GM18907 (cell line): Measurements from ENCODE around the gene PON3.

ENCODE experiments used
- ATAC-seq: cut with Tn5 transposase; IDR thresholded peaks from one replicate; pipeline ENCODE4 v1.9.1; 2021; ENCODE audit warnings: mild to moderate bottlenecking, moderate library complexity; ENCODE audit not compliant: unreplicated experiment

PON3 gene

DNA sequence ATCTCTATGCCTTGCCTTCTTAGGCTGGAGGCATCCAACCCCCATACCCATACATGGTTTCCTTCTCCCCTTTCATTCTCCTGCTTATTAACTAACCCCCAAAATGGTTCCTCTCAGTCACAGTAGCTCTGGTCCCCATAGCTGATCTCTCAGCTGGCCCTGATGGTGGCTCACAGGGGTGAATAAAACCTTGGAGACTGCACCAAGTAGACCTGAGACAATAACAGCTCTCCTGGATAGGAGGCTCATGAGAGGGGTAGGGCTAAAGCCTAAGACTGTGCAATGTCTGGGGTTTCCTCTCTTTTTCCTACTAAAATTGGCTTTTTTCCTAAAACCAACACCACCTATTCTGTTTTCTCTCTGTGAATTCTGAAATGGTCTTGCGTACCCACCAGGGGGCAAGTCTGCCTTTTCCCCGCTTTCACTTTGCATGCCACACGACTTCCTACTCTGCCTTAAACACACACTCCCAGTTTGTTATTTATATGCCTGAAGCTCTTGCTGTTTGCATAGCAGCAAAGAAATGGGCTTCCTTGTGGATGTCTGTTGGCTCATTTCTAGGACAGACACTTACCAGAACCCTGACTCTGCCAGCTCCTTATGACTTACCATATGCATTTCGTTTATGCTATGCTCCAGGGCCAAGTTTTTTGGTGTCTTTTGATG is 53.4 kb downstream of the PON3 start:
- ATAC-seq = no peak

DNA sequence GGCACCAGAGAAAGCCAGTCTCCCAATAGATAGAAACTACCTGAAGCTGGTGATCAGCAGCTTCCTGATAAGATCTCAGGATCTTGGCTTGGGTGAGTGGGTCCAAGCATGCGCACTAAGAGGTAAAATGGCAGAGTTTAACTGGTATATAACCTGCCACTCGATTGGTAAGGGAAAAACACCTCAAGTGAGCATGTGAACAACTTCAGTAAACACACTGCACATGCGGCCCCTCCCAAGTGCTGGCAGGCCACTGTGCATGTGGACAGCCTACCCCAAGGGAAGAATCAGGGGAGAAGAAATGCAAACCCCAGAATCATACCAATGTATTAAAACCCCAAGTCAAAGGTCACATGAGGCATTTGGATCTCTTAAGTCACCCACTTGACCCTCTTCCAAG is 54.1 kb downstream of the PON3 start:
- ATAC-seq = no peak

DNA sequence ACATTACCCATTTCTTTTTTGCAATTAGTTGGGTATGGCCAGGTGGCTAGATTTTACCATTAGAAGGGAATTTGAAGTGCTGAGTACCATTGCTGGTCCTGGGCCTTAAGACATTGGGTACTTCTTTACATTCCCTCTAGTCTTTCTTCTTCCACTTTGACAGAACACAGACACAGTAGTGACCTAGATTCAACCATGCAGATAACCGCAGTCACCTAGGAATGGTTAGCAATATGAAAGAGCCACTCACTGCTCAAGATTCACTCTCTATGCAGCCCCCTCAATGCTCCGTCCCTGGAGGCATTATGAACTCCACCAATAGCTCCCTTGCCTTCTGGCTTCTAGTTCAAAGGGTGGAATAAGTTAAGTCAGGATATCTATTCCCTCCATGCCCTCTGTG is 55.7 kb downstream of the PON3 start:
- ATAC-seq = no peak

DNA sequence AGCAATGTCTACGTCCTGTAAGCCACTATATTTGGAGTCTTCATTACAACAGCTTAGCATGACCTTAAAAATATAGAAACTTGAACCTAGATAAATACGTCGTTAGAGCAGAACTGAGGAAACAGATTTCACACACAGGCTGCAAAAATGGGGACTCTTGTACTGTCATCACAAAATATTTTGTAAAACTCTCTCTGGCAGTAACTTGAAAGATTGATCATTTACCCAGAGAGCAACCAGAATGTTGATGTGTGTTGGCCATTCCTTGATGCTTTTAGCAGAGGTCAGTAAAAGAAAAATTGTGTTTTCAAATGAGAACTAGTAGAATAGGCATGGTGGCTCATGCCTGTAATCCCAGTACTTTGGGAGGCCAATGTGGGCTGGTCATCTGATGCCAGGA is 57.3 kb downstream of the PON3 start:
- no peak for ATAC-seq

DNA sequence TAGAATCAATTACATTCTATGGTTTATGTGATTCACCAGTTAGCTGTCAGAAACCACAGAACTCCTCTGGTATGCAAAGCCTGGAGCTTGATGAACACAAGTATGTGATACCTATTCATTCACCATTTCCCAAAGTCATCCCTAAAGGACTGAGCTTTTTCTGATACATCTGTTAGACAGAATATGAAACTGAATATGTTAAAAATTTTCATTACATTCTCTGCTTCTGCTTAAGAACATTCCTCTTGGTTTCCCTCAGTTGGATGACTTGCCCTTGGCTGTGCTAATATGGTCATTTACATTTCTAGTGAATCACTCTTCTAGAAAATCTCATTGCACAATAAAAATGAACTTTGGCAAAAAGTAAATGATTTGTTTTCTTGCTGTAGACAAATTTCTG is 61.1 kb downstream of the PON3 start:
- no peak for ATAC-seq

DNA sequence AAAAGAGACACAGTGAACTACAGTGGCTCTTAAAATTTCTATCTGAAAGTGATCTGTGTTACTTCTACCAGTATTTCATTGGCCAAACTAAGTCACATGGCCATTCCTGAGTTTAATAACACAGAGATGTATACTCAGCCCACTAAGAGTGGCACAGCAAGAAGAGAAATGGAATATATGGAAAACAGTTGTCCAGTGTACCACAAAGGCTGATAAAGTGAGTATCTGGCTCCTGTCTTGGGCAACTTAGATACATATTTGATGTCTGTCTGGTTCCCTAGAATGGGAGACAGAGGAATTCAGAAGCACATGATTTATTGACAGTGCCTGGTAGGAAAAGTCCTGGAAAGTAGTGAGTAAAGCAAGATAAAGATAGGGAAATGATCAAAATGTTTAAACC is 61.7 kb downstream of the PON3 start:
- no peak for ATAC-seq

DNA sequence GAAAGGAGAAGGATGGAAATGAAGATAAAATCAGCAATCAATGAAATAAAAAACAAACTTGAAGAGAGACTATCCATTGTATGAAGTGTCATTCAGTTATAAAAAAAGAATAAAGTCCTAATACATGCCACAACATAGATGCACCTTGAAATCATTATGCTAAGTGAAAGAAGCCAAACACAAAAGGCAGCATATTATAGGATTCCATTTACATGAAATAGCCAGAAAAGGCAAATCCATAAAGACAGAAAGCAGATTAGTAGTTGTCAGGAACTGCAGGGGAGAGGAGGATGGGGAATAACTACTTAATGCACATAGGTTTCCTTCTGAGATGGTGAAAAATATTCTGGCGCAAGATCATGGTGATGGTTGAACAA is 65.2 kb downstream of the PON3 start:
- peak; percentile 43 for ATAC-seq

DNA sequence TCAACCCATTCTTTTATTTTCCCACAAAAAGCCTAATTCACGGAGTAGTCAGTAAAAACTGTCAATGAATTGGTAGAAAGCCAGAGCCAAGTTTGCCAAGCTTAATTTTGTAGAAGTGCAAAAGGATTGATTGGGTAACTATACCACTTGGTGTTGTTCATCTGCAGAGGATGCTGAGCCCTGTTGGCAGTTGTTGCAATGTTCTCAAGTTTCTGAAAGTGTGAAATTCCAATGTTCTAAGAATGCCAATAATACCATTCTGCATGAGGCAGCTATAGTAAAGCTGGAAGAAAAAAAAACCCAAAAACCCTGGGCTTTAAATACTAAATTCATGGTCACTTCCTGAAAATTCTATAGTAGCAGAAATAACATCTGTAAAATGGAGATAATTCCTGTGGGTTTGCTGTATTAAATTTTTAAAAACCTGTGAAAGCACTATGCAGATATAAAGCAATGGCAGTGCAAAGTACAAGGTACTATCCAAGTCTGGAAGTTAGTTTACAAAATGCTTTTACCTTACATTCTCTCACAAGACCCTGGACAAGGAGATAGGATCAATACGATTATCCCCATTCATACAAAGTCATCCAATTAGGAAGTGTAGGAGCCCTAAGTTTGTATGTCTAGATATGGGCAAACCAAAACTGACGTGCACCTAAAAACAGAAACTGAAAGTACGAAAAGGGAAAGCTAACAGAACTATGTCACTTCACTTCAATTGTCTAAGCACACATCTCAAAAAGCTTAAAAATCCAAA is 65.8 kb downstream of the PON3 start:
- ATAC-seq = peak; percentile 97

DNA sequence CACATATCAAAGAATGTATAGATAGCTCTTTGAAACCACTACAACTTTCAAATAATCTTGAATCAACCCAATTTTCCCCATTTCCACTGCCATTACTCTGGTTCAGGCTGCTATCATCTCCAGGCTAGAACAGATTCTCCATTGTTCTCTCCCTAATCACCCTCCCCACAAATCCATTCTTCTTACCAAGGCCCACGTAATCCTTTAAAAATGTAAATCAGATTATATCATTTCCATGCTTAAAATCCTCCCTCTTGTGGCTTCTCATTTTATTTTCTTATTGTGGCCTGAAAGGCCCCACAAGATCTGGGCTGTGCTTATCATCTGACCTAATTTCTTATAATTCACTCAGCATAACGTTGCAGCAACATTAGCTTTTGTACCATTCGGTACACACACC is 68.8 kb downstream of the PON3 start:
- no peak for ATAC-seq

DNA sequence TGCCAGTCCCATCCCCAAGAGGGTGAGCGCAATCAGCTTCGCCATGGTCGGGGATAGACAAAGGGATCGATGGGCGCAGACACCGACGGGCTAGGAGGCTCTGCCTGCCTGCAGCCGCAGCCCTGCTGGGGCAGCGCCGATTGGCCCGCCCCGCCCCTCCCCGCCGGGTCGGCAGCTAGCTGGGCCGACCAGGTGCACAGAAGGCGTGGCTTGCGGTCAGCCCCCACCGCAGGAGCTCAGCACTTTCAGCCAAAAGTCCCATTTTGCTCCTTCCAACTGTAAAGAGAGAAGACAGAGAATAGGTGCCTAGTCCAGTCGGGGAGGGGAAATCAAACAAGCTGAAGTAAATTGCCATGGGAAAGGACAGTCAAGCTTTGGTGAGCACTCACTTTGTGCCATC is 71.7 kb downstream of the PON3 start, which contains the start of gene PON1:
Gene PON1, minus strand, starts transcription at position 102 of the 400 bp plus-strand sequence. Its CDS starts 57 bp downstream, at position 45.
- peak; percentile 68 for ATAC-seq

DNA sequence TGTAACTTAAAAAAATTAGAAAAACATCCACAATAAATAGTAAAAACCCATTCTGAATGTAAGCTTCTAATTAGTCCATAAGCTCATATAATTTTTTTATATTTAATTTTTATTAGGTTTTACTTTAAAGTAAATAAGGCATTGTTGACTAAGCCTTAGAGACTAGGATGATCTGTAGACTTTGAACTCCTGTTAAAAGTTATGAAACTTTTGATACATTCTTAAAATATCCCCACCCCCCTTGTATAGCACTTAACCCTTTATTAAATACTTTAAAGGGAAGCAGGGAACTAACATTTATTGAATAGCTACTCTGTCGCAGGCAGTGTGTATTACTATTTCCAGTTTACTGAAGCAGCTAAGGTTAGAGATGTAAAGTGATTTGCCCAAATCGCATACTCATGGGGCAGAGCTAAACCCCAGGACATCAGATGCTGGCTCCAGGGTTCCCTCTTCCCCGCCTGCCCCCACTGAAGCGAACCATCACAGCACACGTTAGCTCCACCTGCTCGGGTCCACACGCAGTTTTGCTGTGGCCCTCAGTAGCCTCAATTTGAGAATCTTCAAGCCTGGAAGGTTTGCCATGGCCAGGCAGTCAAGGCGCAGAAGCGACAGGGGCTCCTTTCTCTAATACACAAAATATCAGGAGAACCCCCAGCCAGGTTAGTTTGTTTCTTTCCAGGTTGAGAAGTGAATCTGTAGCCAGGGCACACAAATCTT is 72.6 kb downstream of the PON3 start:
- ATAC-seq = no peak

DNA sequence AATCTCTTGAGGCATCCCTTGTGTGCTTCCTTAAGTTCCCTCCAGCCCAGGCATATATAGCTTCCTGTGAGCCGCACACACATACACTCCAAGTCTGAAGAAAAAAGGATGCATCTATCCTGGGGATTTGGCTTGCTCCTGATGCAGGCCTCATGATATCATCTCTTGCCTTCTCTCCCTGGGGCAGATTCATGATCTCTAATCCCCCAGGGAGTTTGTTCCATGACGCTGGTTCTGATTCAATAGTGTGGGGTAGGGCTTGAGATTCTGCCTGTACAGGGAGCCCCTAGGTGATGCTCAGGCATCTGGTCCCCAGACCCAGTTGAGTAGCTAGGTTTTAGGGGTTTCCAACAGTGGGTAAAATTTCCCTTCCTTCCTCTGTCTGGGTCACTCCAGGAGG is 73.3 kb downstream of the PON3 start:
- no peak for ATAC-seq

DNA sequence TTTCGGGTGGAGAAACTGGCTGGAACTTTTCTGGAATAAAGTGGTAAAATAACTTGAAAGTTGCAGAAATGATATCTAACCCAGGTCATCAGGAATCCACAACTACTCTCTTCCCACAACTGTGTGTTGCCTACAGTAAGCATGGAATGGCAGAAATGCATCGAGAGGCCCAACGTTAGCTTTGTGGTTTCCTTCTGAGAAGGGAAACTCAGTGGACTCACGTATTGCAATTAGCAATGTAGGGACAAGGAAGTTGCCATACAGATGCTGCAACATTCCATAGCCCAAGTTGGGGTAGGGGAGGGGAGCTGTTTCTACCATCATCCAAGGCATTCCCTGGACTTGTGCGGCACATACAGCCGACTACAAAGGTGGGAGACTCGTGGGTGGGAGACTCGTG is 73.8 kb downstream of the PON3 start:
- no peak for ATAC-seq

DNA sequence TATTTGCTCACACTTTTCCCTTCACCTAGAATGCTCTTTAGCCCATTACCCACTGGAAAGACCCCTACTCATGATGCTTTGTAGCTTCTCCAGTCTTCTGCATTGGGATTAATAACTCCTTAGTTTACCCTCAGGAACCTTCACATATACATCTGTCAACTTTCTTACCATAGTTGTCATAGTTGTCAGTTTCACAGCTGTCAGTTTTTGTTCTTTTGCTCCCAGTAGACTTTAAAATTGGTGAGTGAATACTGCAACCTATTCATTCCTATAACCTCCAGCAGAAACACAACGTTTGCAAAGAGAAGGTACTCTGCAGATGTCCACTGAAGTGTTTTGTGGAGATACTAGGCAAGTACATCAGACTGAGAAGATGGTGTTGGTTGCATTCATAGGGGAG is 74.5 kb downstream of the PON3 start:
- ATAC-seq = no peak

DNA sequence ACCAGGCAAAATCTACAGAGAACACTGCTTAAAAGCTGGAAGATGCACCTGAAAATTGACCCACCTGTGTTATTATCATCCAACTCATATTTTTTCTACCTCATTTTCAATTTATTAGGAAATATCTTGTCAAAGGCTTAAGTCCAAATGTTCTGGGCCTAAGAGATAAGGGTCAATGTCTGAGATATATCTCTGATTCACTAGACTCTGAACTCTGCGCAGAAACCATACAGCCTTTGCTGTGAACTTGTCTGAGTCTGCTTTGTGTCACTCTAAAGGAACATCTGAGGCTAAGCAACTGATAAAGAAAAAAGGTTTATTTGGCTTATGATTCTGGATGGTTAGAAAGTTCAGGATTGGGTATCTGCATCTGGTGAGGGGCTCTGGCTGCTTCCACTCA is 75.5 kb downstream of the PON3 start:
- no peak for ATAC-seq

DNA sequence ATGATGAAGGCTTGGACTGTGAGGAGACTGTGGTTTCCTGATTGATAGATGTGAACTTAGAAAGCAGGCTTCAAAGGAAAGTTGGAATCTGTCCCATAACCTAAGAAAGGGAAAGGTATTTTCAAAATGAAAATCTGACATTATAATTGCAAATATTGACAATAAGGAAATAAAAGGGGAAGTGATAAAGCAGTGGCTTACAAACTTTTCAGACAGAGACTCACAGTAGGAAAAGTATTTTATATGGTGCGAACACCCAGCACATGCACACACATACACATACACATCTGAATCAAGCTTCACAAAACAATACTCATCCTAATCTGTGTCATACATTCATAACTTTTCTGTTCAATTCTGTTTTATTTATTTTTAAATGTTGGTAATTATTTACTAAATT is 76.6 kb downstream of the PON3 start:
- no peak for ATAC-seq

DNA sequence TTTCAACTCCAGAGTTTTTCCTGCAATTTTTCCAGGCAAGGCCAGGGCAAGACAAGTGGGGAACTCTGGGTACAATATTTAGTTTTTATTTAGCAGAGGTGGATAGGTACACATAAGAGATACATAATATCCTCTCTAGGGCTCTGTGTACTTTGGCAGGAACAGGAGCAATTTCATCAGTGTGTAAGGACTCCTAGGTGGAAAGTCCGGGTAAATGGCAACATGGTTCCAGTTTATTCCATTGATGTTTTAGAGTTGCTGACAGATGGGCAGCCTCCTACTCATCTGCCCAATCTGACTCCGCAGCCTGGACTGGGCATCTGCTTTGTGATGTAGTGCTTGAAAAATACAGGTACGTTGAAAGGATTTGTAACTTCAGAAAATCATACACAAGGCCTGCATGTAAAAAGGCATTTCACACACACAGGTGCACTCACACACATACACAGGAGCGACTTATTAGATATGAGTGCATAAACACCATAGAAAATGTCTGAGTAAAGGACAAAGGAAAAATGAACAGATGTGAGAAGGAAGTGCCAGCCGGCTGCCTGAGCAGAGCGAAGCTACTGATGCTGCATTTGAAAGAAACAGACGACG is 77.6 kb downstream of the PON3 start:
- no peak for ATAC-seq

DNA sequence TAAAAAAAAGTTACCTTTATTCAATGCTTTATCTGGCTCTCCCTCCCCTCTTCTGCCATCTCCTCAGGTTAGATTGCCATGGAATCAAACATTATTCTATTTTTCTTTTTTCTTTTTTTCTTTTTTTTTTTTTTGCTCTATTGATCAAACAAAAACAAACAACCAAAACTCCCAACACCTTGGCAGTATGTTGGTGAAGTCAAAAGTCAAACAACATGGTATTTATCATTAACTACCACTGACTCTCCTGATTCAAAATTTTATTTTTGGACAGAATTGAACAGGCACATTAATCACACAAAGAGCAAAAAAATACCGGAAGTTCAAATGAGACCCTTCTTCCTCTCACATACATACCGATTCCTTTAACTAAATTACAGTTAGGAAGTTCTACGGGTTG is 78.2 kb downstream of the PON3 start:
- no peak for ATAC-seq

DNA sequence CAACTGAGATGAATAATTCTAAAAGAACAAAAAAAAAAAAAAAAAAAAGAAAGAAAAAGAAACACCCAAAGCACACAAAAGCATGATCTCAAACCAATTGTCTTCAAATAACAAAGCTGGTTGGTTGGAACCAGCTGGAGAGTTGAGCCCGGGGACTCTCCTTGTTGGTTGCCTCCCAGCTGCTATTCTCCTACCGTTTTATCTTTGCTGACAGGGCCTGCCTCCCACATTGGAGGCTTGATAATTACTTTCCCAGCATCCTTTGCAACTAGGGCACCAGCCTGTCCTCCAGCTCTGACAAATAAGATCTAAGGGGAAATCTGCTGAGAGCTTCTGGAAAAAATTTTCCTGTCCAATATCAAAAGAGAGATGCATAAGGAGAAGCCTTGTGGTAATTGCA is 78.6 kb downstream of the PON3 start:
- no peak for ATAC-seq

DNA sequence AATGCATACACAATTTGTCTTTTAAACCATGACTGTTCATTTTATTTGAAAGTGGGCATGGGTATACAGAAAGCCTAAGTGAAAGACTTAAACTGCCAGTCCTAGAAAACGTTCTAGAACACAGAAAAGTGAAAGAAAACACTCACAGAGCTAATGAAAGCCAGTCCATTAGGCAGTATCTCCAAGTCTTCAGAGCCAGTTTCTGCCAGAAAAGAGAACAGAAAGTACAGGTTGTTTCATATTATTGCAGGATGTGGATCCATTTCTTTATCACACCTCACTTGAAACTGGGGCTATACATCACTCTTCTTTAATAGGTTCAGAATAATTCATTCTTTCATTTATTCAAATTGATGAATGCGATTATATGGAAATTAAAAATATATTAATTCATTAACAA is 79.6 kb downstream of the PON3 start:
- peak; percentile 84 for ATAC-seq

DNA sequence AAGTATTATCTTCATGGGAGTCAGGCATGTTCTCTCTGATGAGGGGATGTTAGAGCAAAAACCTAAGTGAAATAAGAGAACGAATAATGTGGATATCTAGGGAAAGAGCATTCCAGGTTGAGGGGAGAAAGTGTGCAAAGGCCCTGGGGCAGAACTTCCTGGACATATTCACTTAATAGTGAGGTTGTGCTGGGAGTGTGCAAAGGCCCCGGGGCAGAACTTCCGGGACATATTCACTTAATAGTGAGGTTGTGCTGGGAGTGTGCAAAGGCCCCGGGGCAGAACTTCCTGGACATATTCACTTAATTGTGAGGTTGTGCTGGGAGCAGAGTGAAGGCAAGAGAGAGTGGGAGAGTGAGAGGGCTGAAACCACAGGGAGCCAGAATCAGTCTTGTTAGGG is 83.6 kb downstream of the PON3 start:
- no peak for ATAC-seq

DNA sequence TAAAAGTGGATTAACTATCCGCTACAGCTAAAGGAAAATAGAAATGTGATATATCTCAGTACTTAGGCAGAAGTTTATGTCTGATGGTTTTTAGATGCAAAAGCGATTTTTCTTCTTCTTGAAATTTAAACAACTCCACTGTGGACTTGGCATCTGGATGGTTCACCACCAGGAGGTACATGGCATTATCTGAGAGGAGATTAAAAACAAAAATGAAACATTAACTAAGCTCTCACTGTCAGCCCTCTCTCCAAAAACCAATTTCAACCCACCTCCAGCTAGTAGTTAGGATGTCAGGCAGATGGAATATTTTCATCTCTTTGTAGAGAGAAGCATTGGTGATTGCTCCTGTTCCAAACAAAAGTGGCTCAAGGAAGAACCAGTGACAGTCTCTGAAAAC is 84.8 kb downstream of the PON3 start:
- no peak for ATAC-seq
